ENCODE measurements around the gene CNNM3.
"Not testable (repeated sequence)": the region's sequence is repeated elsewhere in the genome, so short reads cannot be mapped to it uniquely, and the experiment has no call there.

- not testable (repeated sequence) for TF ChIP-seq CTCF, POLR2A (IDR thresholded peaks at IDR 0.05)
These were observed 10.1 kb upstream of the CNNM3 start for GRCh38 chr2:96805946-96806345.
